Tongue (tissue), 2 donors: Measurements from ENCODE around the gene DSTYK. TPM values are rescaled to one million over a fixed set of nuclear protein-coding genes. Genes with fewer than 3 reads are reported as not detected.

Experiments used
- DNase-seq: peaks from one replicate; pipeline ENCODE4 v3.0.0-alpha.2; 2015
- total RNA-seq: library from RNA; depleted of rRNA; stranded (reverse); fragments of >200 nt; gene quantifications from one replicate; pipeline ENCODE4 v1.2.3, GENCODE V29; 2014

Gene DSTYK
- total RNA-seq, 1 donor from 2014 or later, result 15.8 TPM

DNA sequence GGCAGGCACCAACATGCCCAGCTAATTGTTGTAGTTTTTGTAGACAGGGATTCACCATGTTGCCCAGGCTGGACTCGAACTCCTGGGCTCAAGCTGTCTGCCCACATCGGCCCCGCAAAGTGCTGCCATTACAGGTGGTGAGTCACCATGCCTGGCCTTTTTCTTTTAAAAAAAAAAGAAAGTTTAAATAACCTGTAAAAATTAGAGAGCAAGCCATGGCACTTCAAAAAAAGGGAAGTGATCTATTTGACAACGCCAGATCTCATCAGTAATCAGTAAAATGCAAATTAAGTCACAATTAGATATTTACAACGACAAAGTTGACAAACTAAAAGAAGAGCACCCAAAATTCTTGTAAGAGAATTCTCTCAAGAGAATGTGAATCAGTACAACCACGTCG is 86.8 kb downstream of the DSTYK start:
- DNase-seq, result no peak

DNA sequence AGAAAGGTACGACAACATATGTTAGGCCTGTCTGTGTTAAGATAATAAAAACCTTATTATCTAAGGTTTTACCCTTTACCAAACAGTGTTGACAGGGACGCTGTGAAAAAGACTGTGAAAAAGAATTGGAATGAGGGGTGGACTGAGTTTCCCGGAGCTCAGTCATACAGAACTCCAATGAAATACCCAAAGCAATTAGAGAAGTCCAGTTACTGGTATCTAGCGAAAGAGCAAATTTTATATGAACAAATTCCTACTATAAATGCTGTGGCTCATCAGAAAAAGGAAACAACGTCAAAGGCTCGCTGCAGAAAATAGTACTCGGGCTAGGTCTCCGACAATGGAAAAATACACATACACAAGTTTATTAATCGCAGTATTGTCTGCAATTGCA is 89.0 kb downstream of the DSTYK start:
- no peak for DNase-seq

DNA sequence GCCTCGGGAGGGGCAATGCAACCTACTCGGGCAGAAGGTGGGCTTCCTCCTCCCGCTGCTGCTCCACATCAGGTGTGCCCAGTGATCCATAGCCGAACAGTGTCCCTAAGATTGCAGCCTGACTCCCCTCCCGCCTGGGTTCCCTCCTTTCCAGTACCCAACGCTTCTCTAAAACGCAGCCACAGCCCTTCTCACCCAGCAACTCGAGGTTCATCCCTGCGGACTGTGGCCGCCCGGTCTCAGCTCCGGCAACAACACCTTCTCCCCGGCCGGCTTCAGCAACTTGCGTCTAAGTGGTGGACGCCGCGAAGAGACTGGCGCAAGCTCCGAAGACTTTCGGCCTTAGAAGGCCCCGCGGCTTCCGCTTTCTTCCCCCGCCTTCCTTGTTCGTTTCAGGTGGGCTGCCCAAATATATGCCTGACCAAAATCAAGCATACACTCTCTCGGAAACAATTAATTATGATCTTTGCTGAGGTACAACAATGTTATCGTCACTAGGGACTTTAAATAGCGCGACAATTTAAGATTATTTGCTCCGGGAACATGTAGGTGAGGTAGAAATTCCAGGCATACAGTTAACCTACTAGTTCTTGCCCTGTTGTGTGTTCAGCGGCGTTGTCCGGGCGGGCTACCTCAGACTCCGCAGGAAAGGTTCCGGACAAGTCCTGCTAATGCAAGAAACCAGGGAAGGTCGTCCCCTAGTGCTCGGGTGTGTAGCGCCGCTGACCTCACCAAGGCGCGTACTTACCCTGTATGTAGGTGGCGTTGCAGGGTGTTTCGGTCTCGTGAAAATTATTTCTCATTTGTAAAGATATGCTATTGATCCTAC is 89.6 kb downstream of the DSTYK start, which contains the start of gene RBBP5:
Gene RBBP5, minus strand, starts transcription at position 319 of the 829 bp plus-strand sequence. Its CDS starts 105 bp downstream, at position 214.
- DNase-seq, result peak; percentile 98

DNA sequence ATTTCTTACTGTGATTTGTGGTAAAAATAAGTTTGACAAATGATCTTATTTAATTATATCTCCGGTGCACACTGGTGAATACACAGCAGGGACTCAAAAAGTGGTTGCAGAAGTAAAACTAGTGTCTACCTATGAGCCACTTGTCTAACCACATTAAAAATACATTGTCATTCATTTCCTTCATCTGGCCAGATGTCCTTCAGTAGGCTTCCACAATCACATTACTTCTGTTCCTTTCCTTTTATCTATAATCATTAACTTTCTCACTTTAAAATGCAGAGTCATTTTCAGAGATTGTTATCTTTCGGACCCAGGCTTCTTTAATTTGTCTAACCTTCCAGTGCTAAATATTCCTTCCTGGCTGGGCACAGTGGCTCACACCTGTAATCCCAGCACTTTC is 92.8 kb downstream of the DSTYK start:
- no peak for DNase-seq

DNA sequence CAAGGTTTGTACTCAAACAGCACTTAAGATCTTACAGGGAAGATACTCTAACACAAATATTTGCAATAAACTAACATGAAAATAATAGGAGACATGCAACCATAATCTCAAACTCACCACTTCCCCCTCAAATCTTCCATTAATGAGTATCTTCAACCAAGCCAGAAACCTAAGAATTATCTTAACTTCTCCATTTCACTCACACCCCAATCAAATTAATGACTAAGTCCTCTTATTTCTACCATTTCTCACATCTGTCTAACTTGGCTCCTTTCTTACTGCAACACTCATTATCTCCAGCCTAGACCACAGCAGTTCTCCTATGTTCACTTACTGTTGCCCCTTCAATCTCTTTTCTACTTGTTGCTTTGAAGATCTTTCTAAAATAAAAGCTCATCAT is 100.1 kb downstream of the DSTYK start:
- DNase-seq, result no peak

DNA sequence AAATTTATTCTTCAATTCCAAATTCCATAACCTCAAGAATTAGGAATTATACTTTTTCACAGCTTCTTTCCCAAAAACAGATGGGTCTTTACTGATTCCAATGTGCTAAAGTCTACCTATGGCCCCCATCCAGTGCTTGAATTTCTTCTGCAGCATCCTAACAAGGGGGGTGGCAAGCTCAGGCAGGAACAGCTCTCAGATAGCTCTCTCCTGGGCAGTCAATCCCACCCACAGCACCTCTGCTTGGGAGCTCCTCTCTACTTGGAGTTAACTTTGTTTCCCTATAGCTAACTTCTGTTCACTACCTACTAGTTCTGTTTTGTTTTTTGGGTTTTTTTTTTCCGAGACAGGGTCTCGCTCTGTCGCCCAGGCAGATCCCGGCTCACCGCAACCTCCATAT is 101.8 kb downstream of the DSTYK start:
- no peak for DNase-seq

DNA sequence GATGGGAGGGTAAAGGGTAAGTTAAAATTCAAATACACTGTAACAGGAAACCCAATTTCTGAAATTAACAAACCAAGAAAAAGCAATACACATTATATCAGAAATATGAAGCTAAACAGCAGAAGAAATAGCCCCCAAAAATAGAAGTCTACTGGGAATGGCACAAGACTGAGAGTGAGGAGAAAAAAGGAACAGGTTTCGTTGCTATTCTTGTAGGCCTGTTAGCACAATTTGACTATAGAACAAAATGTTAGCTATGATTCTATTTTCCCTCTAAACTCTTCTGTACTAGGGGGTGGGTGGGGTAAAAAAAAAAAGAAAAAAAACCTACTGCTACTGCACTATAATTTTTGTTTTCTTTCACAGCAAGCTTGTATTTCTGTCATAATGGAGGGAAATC is 102.2 kb downstream of the DSTYK start:
- DNase-seq, result no peak

DNA sequence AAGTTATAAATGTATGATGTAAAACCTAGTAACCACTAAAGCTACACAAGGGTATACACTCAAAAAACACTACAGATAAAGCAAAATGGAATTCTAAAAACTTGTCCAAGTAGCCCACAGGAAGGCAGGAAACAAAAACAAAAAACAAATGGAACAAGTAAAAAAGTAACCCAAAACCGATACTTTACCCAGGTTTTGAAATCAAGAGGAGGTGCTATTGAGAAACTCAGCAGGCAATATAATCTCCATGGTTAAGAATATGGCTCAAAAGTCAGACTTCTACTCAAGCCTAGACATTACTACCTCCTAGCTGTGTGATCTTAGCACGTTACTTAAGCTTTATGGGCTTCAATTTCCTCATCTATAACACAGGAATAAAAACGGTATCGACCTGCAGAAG is 103.0 kb downstream of the DSTYK start:
- DNase-seq, result no peak

DNA sequence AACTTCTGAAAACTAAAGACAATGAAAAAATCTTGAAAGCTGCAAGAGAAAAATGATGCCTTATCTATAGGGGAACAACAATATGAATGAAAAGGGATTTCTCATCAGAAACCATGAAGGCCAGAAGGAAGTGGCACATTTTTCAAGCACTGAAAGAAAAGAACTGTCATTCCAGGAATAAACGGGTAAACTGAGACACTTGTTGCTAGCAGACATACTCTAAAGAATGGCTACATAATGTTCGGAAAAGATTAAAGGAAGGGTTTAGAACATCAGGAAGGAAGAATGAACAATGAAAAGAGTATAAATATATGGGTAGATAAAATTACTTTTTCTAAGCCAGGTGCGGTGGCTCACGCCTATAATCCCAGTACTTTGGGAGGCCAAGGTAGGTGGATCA is 104.2 kb downstream of the DSTYK start:
- no peak for DNase-seq

DNA sequence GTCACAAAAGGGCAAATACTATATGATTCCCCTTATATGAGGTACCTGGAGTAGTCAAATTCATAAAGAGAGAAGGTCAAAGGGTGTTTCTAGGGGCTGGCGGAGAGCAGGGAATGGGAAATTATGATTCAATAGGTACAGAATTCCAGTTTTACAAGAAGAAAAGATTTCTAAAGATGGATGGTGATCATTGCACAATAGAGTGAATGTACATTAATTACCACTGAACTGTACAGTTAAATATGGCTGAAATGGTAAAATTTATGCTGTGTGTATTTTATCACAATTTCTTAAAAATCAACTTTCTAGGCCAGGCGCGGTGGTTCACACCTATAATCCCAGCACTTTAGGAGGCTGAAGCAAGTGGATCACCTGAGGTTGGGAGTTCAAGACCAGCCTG is 109.1 kb downstream of the DSTYK start:
- no peak for DNase-seq

DNA sequence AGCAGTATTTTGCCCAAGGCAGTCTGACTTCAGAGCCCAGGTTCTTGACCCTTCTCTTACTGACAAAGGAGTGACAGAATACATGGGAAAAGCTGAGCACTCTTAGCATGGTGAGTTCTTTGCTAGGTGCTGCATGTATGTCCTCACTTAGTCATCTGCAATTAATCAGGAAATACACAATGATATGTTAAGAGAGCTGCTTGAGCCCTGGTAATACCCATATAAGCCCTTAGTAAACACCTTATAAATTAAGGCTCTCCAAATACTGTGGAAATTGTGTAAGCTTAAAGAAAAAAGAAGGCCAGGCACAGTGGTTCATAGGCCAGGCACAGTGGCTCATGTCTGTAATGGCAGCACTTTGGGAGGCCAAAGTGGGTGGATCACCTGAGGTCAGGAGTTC is 113.3 kb downstream of the DSTYK start:
- no peak for DNase-seq

DNA sequence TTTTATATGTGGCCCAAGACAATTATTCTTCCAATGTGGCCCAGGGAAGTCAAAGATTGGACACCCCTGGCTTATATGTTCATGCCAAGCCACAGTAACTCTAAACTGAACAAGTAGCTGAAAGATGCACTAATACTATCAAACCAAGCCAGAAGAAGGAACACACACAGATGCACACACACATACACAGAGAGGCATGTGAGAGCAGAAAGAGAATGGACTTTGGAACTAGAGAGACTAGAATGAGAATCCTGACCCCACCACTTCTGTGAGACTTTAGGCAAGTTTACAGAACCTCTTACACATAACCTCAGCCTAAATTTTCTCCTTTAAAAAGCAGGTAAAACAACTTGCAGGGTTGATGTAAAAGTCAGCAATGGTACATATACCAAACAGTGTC is 116.1 kb downstream of the DSTYK start:
- DNase-seq, result no peak

Other genes with a start within 250 kb of the DSTYK start
- gene CNTN2, start 168.5 kb downstream of the DSTYK start, total RNA-seq, result 3.1 TPM
- gene TMEM81, start 127.2 kb downstream of the DSTYK start, total RNA-seq, result 0.72 TPM
- gene RBBP5, start 89.7 kb downstream of the DSTYK start, total RNA-seq, result 20.2 TPM
- 14.1 TPM for gene TMCC2, start 16.2 kb upstream of the DSTYK start, total RNA-seq
- 10.1 TPM for gene NUAK2, start 110.0 kb upstream of the DSTYK start, total RNA-seq
- gene KLHDC8A, start 145.2 kb upstream of the DSTYK start, total RNA-seq, result 0.72 TPM
- gene LEMD1, start 210.4 kb upstream of the DSTYK start, total RNA-seq, result not detected
- gene BLACAT1, start 244.3 kb upstream of the DSTYK start, total RNA-seq, result 0.31 TPM